GM12801 (cell line): ENCODE data around the gene KRTAP13-2.

Experiments used
- CTCF ChIP-seq: IDR thresholded peaks from one replicate; pipeline ENCODE4 v1.5.1; 2011; ENCODE audit warnings: control low read depth; ENCODE audit not compliant: insufficient read length; ENCODE audit errors: extremely low read depth

KRTAP13-2 gene

GRCh38 chr21:30372139-30372770, at the start of gene KRTAP13-2:
Gene KRTAP13-2 (minus strand): TSS chr21:30372271. CDS start chr21:30372213, 58 bp downstream.
- no peak for TF ChIP-seq CTCF

- TF ChIP-seq CTCF, result no peak
Measured at GRCh38 chr21:30415993-30416392, 43.9 kb upstream of the KRTAP13-2 start.

- TF ChIP-seq CTCF, result no peak
Measured at GRCh38 chr21:30408782-30409494, 36.9 kb upstream of the KRTAP13-2 start.

- no peak for TF ChIP-seq CTCF
Measured at GRCh38 chr21:30395731-30396130, 23.7 kb upstream of the KRTAP13-2 start, which contains the start of gene KRTAP13-1. Gene KRTAP13-1 (plus strand): TSS chr21:30396031. CDS start chr21:30396087, 56 bp downstream.

GRCh38 chr21:30391492-30392025, 19.5 kb upstream of the KRTAP13-2 start:
- no peak for TF ChIP-seq CTCF

GRCh38 chr21:30382201-30382600, 10.1 kb upstream of the KRTAP13-2 start:
- no peak for TF ChIP-seq CTCF

- TF ChIP-seq CTCF, result no peak
Measured at GRCh38 chr21:30355906-30356305, 16.2 kb downstream of the KRTAP13-2 start.
